ENCODE data around the gene SNCB. TPM values are rescaled to one million over a fixed set of nuclear protein-coding genes. Genes with fewer than 3 reads are reported as not detected.

Gene SNCB
- total and polyA plus RNA-seq, 2 donors (not counting 1 experiment from before 2014, with no cell fraction given), result 0.17 to 0.22 TPM

DNA sequence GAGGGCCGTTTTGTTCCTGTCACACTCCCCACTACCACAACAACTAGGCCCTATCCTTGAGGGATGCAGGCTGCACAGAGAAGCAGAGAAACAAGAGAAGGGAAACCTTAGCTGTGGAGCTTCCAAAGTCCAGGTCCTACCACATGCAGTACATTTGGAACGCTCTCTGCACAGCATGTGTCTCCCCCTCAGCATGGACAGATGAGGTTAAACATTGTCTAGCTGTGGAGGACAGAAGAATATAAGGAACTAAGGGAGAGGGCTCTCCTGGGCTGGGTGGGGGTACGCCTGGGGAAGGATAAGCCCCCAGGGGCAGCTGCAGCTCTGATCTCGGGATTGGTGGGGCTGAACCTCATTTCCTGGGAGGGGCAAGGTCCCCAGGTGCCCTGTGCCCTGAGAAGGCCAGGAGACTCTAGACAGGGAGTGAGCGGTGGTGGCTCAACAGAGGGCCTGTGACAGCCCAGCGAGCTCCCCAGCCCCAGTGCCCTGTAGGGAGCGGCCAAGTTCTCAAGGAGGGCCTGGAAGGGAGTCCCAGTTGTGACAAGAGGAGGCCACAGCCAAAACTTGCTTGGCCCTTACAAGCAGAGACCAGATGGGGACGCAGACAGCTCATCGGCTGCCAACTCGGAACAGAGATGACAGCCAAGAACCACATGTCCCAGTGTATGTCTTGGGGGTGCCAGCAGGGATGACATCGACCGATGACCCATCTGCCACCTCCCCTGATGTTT, 47.0 kb upstream of the SNCB start:
- H3K27me3 ChIP-seq (ENCODE audit: control insufficient read depth, insufficient read depth, low read length), result peaks cover 28% of the 10 kb centered on the region
- H4K20me1 ChIP-seq (ENCODE audit: control insufficient read depth, extremely low read depth, insufficient read depth, low read length), result no peaks in the 10 kb centered on the region
- no peak overlapping the region for H3K27ac ChIP-seq (ENCODE audit: insufficient read depth, low read length)
- H3K36me3 ChIP-seq (ENCODE audit: control insufficient read depth, insufficient read depth, low read length), result no peaks in the 10 kb centered on the region
- no peak overlapping the region for H3K4me2 ChIP-seq (ENCODE audit: extremely low read depth, insufficient read depth, low read length)
- peaks cover 5% of the 10 kb centered on the region for H3K4me1 ChIP-seq (ENCODE audit: control insufficient read depth, extremely low read depth, insufficient read depth, low read length)
- no peak overlapping the region for H2AFZ ChIP-seq (ENCODE audit: low read length)
- no peak for TF ChIP-seq EZH2 (IDR thresholded peaks at IDR 0.05; ENCODE audit: low read length, missing control alignments)
- TF ChIP-seq, protein P1, sequence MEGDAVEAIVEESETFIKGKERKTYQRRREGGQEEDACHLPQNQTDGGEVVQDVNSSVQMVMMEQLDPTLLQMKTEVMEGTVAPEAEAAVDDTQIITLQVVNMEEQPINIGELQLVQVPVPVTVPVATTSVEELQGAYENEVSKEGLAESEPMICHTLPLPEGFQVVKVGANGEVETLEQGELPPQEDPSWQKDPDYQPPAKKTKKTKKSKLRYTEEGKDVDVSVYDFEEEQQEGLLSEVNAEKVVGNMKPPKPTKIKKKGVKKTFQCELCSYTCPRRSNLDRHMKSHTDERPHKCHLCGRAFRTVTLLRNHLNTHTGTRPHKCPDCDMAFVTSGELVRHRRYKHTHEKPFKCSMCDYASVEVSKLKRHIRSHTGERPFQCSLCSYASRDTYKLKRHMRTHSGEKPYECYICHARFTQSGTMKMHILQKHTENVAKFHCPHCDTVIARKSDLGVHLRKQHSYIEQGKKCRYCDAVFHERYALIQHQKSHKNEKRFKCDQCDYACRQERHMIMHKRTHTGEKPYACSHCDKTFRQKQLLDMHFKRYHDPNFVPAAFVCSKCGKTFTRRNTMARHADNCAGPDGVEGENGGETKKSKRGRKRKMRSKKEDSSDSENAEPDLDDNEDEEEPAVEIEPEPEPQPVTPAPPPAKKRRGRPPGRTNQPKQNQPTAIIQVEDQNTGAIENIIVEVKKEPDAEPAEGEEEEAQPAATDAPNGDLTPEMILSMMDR (conservative IDR thresholded peaks at IDR 0.05 in 1 of 2, IDR thresholded peaks at IDR 0.05 in 1 of 2; ENCODE audit: low read depth in 1 of 2, low read length in 2 of 2), result no peak
- H3K4me3 ChIP-seq (replicated peaks in 1 of 4; ENCODE audit: control extremely low read depth in 1 of 4, insufficient read depth in 1 of 4, low read depth in 3 of 4, low read length in 4 of 4), result no peak overlapping the region
- no peaks in the 10 kb centered on the region for H3K9me3 ChIP-seq (ENCODE audit: control insufficient read depth, insufficient read depth, low read depth, low read length)
- no peak overlapping the region for H3K9ac ChIP-seq (ENCODE audit: insufficient read depth, low read length)
- no peak for DNase-seq (ENCODE audit: low read depth in 2 of 2)
- no peaks in the 10 kb centered on the region for H3K79me2 ChIP-seq (ENCODE audit: control insufficient read depth, insufficient read depth, low read length)

DNA sequence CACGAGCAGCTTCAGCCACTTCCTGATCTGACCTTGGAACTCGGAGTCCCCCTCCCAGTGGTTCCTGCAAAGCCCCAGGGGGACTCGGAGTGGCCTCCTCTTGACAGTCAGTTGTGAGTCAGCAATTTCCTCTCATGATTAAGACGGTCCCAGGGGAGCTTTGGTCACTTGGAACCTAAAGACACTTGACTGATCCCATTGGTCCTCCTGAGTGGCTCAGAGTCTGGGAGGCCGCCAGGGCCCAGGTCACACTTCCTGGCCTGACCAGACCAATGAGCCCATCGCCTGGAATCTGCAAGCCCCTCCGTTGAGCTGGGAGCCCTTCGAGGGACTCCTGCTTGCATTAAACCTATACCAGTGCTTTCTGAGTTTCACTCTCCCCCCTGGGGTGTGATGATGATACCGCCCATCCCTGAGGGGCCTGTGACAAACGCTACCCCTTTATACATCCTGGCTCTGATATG, 46.1 kb upstream of the SNCB start:
- Histone ChIP-seq H3K9me3 (ENCODE audit: control insufficient read depth, insufficient read depth, low read depth, low read length) (no peaks in the 10 kb centered on the region), H3K27me3 (ENCODE audit: control insufficient read depth, insufficient read depth, low read length) (peaks cover 26% of the 10 kb centered on the region), H3K27ac (ENCODE audit: insufficient read depth, low read length) (no peak overlapping the region), H3K9ac (ENCODE audit: insufficient read depth, low read length) (no peak overlapping the region), H3K79me2 (ENCODE audit: control insufficient read depth, insufficient read depth, low read length) (no peaks in the 10 kb centered on the region), H3K4me3 (replicated peaks in 1 of 4; ENCODE audit: control extremely low read depth in 1 of 4, insufficient read depth in 1 of 4, low read depth in 3 of 4, low read length in 4 of 4) (no peak overlapping the region), H3K36me3 (ENCODE audit: control insufficient read depth, insufficient read depth, low read length) (no peaks in the 10 kb centered on the region), H2AFZ (ENCODE audit: low read length) (no peak overlapping the region), H3K4me2 (ENCODE audit: extremely low read depth, insufficient read depth, low read length) (no peak overlapping the region), H4K20me1 (ENCODE audit: control insufficient read depth, extremely low read depth, insufficient read depth, low read length) (no peaks in the 10 kb centered on the region), H3K4me1 (ENCODE audit: control insufficient read depth, extremely low read depth, insufficient read depth, low read length) (peaks cover 5% of the 10 kb centered on the region)
- DNase-seq (ENCODE audit: low read depth in 2 of 2), result peak in 1 of 2 donors; percentile 14
- TF ChIP-seq, protein P1 (conservative IDR thresholded peaks at IDR 0.05 in 1 of 2, IDR thresholded peaks at IDR 0.05 in 1 of 2; ENCODE audit: low read depth in 1 of 2, low read length in 2 of 2), result no peak
- TF ChIP-seq EZH2 (IDR thresholded peaks at IDR 0.05; ENCODE audit: low read length, missing control alignments), result no peak

DNA sequence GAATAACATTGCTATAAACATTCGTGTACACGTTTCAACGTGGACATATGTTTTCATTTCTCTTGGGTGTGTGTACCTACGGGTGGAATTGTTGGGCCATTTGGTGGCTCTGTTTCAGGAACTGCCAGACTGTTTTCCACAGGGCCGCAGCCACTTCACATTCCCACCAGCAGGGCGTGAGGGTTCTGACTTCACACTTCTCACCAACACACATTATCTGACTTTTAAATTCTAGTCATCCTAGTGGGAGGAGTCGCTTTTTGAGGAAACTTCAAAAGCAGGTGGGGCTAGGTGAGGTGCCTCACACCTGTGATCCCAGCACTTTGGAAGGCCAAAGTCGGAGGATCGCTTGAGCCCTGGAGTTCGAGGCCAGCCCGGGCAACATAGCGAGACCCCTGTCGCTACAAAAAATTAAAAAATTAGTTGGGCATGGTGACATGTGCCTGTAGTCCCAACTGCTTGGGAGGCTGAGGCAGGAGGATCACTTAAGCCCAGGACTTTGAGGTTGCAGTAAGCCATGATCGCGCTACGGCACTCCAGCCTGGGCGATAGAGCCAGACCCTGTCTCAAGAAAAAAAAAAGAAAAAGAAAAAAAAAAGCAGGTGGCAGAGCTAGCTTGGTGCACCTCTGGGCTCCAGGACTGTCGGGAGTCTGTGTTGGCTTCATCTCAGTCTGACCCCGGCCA, 45.5 kb upstream of the SNCB start:
- no peak for TF ChIP-seq EZH2 (IDR thresholded peaks at IDR 0.05; ENCODE audit: low read length, missing control alignments)
- TF ChIP-seq, protein P1 (conservative IDR thresholded peaks at IDR 0.05 in 1 of 2, IDR thresholded peaks at IDR 0.05 in 1 of 2; ENCODE audit: low read depth in 1 of 2, low read length in 2 of 2), result peak; percentile 47 to 65
- no peak overlapping the region for H3K9ac ChIP-seq (ENCODE audit: insufficient read depth, low read length)
- no peaks in the 10 kb centered on the region for H3K79me2 ChIP-seq (ENCODE audit: control insufficient read depth, insufficient read depth, low read length)
- H3K4me1 ChIP-seq (ENCODE audit: control insufficient read depth, extremely low read depth, insufficient read depth, low read length), result peaks cover 5% of the 10 kb centered on the region
- H3K27ac ChIP-seq (ENCODE audit: insufficient read depth, low read length), result no peak overlapping the region
- H3K27me3 ChIP-seq (ENCODE audit: control insufficient read depth, insufficient read depth, low read length), result peaks cover 24% of the 10 kb centered on the region
- no peak overlapping the region for H3K4me3 ChIP-seq (replicated peaks in 1 of 4; ENCODE audit: control extremely low read depth in 1 of 4, insufficient read depth in 1 of 4, low read depth in 3 of 4, low read length in 4 of 4)
- no peak overlapping the region for H2AFZ ChIP-seq (ENCODE audit: low read length)
- H4K20me1 ChIP-seq (ENCODE audit: control insufficient read depth, extremely low read depth, insufficient read depth, low read length), result no peaks in the 10 kb centered on the region
- no peaks in the 10 kb centered on the region for H3K9me3 ChIP-seq (ENCODE audit: control insufficient read depth, insufficient read depth, low read depth, low read length)
- H3K4me2 ChIP-seq (ENCODE audit: extremely low read depth, insufficient read depth, low read length), result no peak overlapping the region
- H3K36me3 ChIP-seq (ENCODE audit: control insufficient read depth, insufficient read depth, low read length), result no peaks in the 10 kb centered on the region
- DNase-seq (ENCODE audit: low read depth in 2 of 2), result peak in 1 of 2 donors; percentile 15
